Stomach (tissue), 19 donors: ENCODE measurements around the gene SLC22A5. TPM values are rescaled to one million over a fixed set of nuclear protein-coding genes. Genes with fewer than 3 reads are reported as not detected.

Experiments
- DNase-seq, 2 donors: peaks; one replicate each; pipeline versions ENCODE4 v3.0.0 to v3.0.0-alpha.2; 2013 to 2019
- H3K27ac ChIP-seq, 5 donors: fragments of 200-600 bp in 4 of 5; sonication (generic) in 4 of 5; one replicate each; pipeline ENCODE4 v1.5.1; 2013 to 2019; ENCODE audit warnings: mild to moderate bottlenecking in 1 of 5, moderate library complexity in 1 of 5
- H3K27me3 ChIP-seq, 3 donors: fragments of 200-600 bp; sonication (generic); one replicate each; pipeline ENCODE4 v1.5.1; 2017 to 2019; ENCODE audit warnings: mixed run types in 1 of 3
- H3K36me3 ChIP-seq, 4 donors: fragments of 200-600 bp; sonication (generic); 1 replicate in 3 of 4; 2 replicates in 1 of 4; pipeline ENCODE4 v1.5.1; 2016 to 2019
- H3K4me1 ChIP-seq, 4 donors: fragments of 200-600 bp; sonication (generic); one replicate each; pipeline ENCODE4 v1.5.1; 2016 to 2019
- H3K4me3 ChIP-seq, 4 donors: fragments of 200-600 bp; sonication (generic) in 3 of 4; one replicate each; pipeline ENCODE4 v1.5.1; 2016 to 2019; ENCODE audit warnings: mild to moderate bottlenecking in 1 of 4
- H3K9me3 ChIP-seq, 4 donors: fragments of 200-600 bp; sonication (generic); one replicate each; pipeline ENCODE4 v1.5.1; 2016 to 2019
- CTCF ChIP-seq, 7 experiments: fragments of 450-650 bp in 4 of 7; fragments of 200-600 bp in 3 of 7; sonication (generic) in 3 of 7; IDR thresholded peaks; one replicate each; pipeline ENCODE4 v1.5.1; 2016 to 2019; ENCODE audit warnings: antibody characterized with exemption in 7 of 7, control low read depth in 2 of 7, mild to moderate bottlenecking in 1 of 7
- EP300 ChIP-seq: sonication (generic); formaldehyde crosslinking; IDR thresholded peaks from one replicate; pipeline ENCODE4 v1.6.1; 2017; ENCODE audit warnings: antibody characterized with exemption
- POLR2A ChIP-seq, 4 donors: fragments of 450-650 bp; IDR thresholded peaks; one replicate each; pipeline ENCODE4 v1.6.1; 2016; ENCODE audit warnings: antibody characterized with exemption in 4 of 4, control low read depth in 2 of 4, mild to moderate bottlenecking in 1 of 4, moderate library complexity in 1 of 4
- POLR2AphosphoS5 ChIP-seq, 3 donors: sonication (generic); formaldehyde crosslinking; IDR thresholded peaks; one replicate each; pipeline ENCODE4 v1.6.1; 2016; ENCODE audit warnings: antibody characterized with exemption in 3 of 3
- WGBS, 5 donors: extraction: QIAGEN DNeasy Blood & Tissue Kit in 3 of 5; methylation state at CpG; one replicate each; pipeline versions ENCODE4 v1.1.5 to v1.1.7; 2013 to 2018; 5-methylcytosine and 5-hydroxymethylcytosine counted together
- intact Hi-C: fragments of 100-400 bp; cut with DNase I; formaldehyde crosslinking; loops from one replicate; pipeline ENCODE4 v1.15.1; 2023; ENCODE audit warnings: low total_unique reads
- long read RNA-seq, 10 donors: transcript quantifications; one replicate each; lab custom pipeline, GENCODE V29; 2026
- polyA plus RNA-seq, 3 donors: library from polyadenylated mRNA; stranded (reverse); fragments of 200-250 nt; gene quantifications; one replicate each; pipeline ENCODE4 v1.2.3, GENCODE V29; 2013
- total RNA-seq, 5 donors: library from RNA; depleted of rRNA; stranded (reverse); fragments of >200 nt; gene quantifications; one replicate each; pipeline versions ENCODE4 v1.1.0 to v1.2.3, GENCODE V29; 2014 to 2016
- donor health status: healthy with polysubstance abuse.
- donor health status: Bipolar disorder and iron deficiency.
- donor health status: healthy.

The SLC22A5 gene
- total RNA-seq (10 to 100 TPM; 11.4 to 46.1 (median 37.5) TPM), polyA plus RNA-seq (1 to 10 TPM; 2.1 to 5.7 (median 3.0) TPM)
- long read RNA-seq, donor 1, partial matches to known transcripts: 0 of 1 reads
- long read RNA-seq, donor 1, other reads (novel, unspliced or antisense): 0 of 1 reads
- long read RNA-seq, donor 2, partial matches to known transcripts: 0 of 1 reads
- long read RNA-seq, donor 2, other reads (novel, unspliced or antisense): 0 of 1 reads
- long read RNA-seq, donor 3, partial matches to known transcripts: 0 of 1 reads
- long read RNA-seq, donor 3, other reads (novel, unspliced or antisense): 0 of 1 reads
- long read RNA-seq, donor 4, partial matches to known transcripts: 0 of 2 reads
- long read RNA-seq, donor 4, other reads (novel, unspliced or antisense): 0 of 2 reads
- long read RNA-seq, donor 5, partial matches to known transcripts: 0 of 1 reads
- long read RNA-seq, donor 5, other reads (novel, unspliced or antisense): 0 of 1 reads
- long read RNA-seq, donor 6, partial matches to known transcripts: 0 of 2 reads
- long read RNA-seq, donor 6, other reads (novel, unspliced or antisense): 0 of 2 reads
- long read RNA-seq, donor 7, partial matches to known transcripts: 0 of 2 reads
- long read RNA-seq, donor 7, other reads (novel, unspliced or antisense): 0 of 2 reads
- long read RNA-seq, donor 8, partial matches to known transcripts: 0 of 1 reads
- long read RNA-seq, donor 8, other reads (novel, unspliced or antisense): 0 of 1 reads
- long read RNA-seq, donor 9, partial matches to known transcripts: 7 of 10 reads
- long read RNA-seq, donor 9, other reads (novel, unspliced or antisense): 0 of 10 reads
- long read RNA-seq, donor 10: 0 reads

- WGBS, 5 donors: 0 to 2% (median 1%) methylated on average over 35 to 83 of the region's 83 CpGs
- TF ChIP-seq POLR2AphosphoS5 (IDR thresholded peaks at IDR 0.05): peak in 2 of 3 donors; percentile 76 to 78
- no peak for TF ChIP-seq CTCF (IDR thresholded peaks at IDR 0.05)
- no peak for TF ChIP-seq EP300
- peak in 1 of 4 donors; percentile 32 for TF ChIP-seq POLR2A (IDR thresholded peaks at IDR 0.05)
- Histone ChIP-seq H3K4me3 (peak within 1 kb of the TSS; percentile 60 to 76 (median 68)), H3K27ac (peak within 1 kb of the TSS; percentile 87 to 90 (median 89)), H3K4me1 (peaks cover 13 to 55% (median 40%) of the 10 kb centered on the region in 4 donors), H3K9me3 (no peaks in the 10 kb centered on the region), H3K36me3 (peaks cover 0 to 2% (median under 1%) of the 10 kb centered on the region in 4 donors), H3K27me3 (no peaks in the 10 kb centered on the region)
- peak; percentile 88 to 94 for DNase-seq
- intact Hi-C loops: no loop called here
These were observed at the start of gene SLC22A5 for GRCh38 chr5:132369474-132370180. SLC22A5 (plus strand) TSS chr5:132369710; CDS start chr5:132369973, 263 bp downstream.

- H3K9me3 ChIP-seq: no peaks in the 10 kb centered on the region
- TF ChIP-seq EP300 (no peak), CTCF (IDR thresholded peaks at IDR 0.05) (no peak), POLR2AphosphoS5 (IDR thresholded peaks at IDR 0.05) (no peak), POLR2A (IDR thresholded peaks at IDR 0.05) (no peak)
- DNase-seq: no peak
- peaks cover 0 to 31% (median 17%) of the 10 kb centered on the region in 4 donors for H3K4me1 ChIP-seq
- intact Hi-C loops: no loop called here
- H3K27me3 ChIP-seq: no peaks in the 10 kb centered on the region
- H3K27ac ChIP-seq: no peak overlapping the region
- H3K36me3 ChIP-seq: peaks cover 0 to 28% (median 4%) of the 10 kb centered on the region in 4 donors
- 84 to 97% (median 91%) methylated on average over 1 of the region's 1 CpG for WGBS, 5 donors
- no peak overlapping the region for H3K4me3 ChIP-seq
These were observed 49.5 kb upstream of the SLC22A5 start for GRCh38 chr5:132319975-132320374.

- DNase-seq: no peak
- no peak overlapping the region for H3K4me3 ChIP-seq
- no peak overlapping the region for H3K27ac ChIP-seq
- H3K36me3 ChIP-seq: peaks cover 0 to 16% (median 4%) of the 10 kb centered on the region in 4 donors
- no peak for TF ChIP-seq CTCF (IDR thresholded peaks at IDR 0.05)
- no peak for TF ChIP-seq POLR2A (IDR thresholded peaks at IDR 0.05)
- TF ChIP-seq EP300: no peak
- no peak for TF ChIP-seq POLR2AphosphoS5 (IDR thresholded peaks at IDR 0.05)
- H3K4me1 ChIP-seq: peaks cover 0 to 31% (median 17%) of the 10 kb centered on the region in 4 donors
- no peaks in the 10 kb centered on the region for H3K9me3 ChIP-seq
- intact Hi-C loops: no loop called here
- 79 to 100% (median 93%) methylated on average over 3 of the region's 3 CpGs for WGBS, 5 donors
- H3K27me3 ChIP-seq: no peaks in the 10 kb centered on the region
These were observed 48.3 kb upstream of the SLC22A5 start for GRCh38 chr5:132321109-132321721.
